ENCODE data around the gene MTMR10. TPM values are rescaled to one million over a fixed set of nuclear protein-coding genes. Genes with fewer than 3 reads are reported as not detected.

Gene MTMR10
- total RNA-seq = 10 to 100 TPM in 2 of 3 donors, 1 to 10 TPM in 1; 9.1 to 12.3 (median 10.8) TPM

GRCh38 chr15:30991255-30992235 is at the start of gene MTMR10:
MTMR10 (minus strand) TSS chr15:30991628; CDS start chr15:30991506, 122 bp downstream.
- H3K4me3 Mint-ChIP-seq = peak within 1 kb of the TSS; percentile 95
- DNase-seq (peak; percentile 56), ATAC-seq (peak; percentile 97 to 98)
- peaks cover 33% of the 10 kb centered on the region for H3K4me1 Mint-ChIP-seq (ENCODE audit: low read depth)
- no peaks in the 10 kb centered on the region for H3K9me3 Mint-ChIP-seq
- peaks cover 4% of the 10 kb centered on the region for H3K36me3 Mint-ChIP-seq (ENCODE audit: insufficient read depth)
- H3K27me3 Mint-ChIP-seq (ENCODE audit: low read depth) = no peaks in the 10 kb centered on the region

GRCh38 chr15:31040611-31041010 is 49.2 kb upstream of the MTMR10 start:
- H3K36me3 Mint-ChIP-seq (ENCODE audit: insufficient read depth) = no peaks in the 10 kb centered on the region
- H3K4me3 Mint-ChIP-seq = no peak overlapping the region
- H3K4me1 Mint-ChIP-seq (ENCODE audit: low read depth) = no peaks in the 10 kb centered on the region
- ATAC-seq (no peak), DNase-seq (no peak)
- no peaks in the 10 kb centered on the region for H3K9me3 Mint-ChIP-seq
- peaks cover 5% of the 10 kb centered on the region for H3K27me3 Mint-ChIP-seq (ENCODE audit: low read depth)

GRCh38 chr15:31039961-31040360 is 48.5 kb upstream of the MTMR10 start:
- no peak for DNase-seq
- Mint-ChIP-seq H3K36me3 (ENCODE audit: insufficient read depth) (no peaks in the 10 kb centered on the region), H3K27me3 (ENCODE audit: low read depth) (peaks cover 5% of the 10 kb centered on the region), H3K4me1 (ENCODE audit: low read depth) (no peaks in the 10 kb centered on the region), H3K9me3 (no peaks in the 10 kb centered on the region), H3K4me3 (no peak overlapping the region)
- no peak for ATAC-seq

- H3K27me3 Mint-ChIP-seq (ENCODE audit: low read depth) = peaks cover 5% of the 10 kb centered on the region
- ATAC-seq = no peak
Observed at GRCh38 chr15:31037731-31038477, 46.5 kb upstream of the MTMR10 start.

GRCh38 chr15:31036783-31037182 is 45.4 kb upstream of the MTMR10 start:
- no peak overlapping the region for H3K4me3 Mint-ChIP-seq
- H3K4me1 Mint-ChIP-seq (ENCODE audit: low read depth) = no peaks in the 10 kb centered on the region
- no peak for DNase-seq
- H3K36me3 Mint-ChIP-seq (ENCODE audit: insufficient read depth) = no peaks in the 10 kb centered on the region
- ATAC-seq = no peak
- H3K27me3 Mint-ChIP-seq (ENCODE audit: low read depth) = peaks cover 3% of the 10 kb centered on the region
- no peaks in the 10 kb centered on the region for H3K9me3 Mint-ChIP-seq

More at GRCh38 chr15:31037731-31038477, 46.5 kb upstream of the MTMR10 start:
- Mint-ChIP-seq H3K4me3 (no peak overlapping the region), H3K36me3 (ENCODE audit: insufficient read depth) (no peaks in the 10 kb centered on the region), H3K9me3 (no peaks in the 10 kb centered on the region), H3K4me1 (ENCODE audit: low read depth) (no peaks in the 10 kb centered on the region)
- no peak for DNase-seq

GRCh38 chr15:31035610-31036009 is 44.2 kb upstream of the MTMR10 start:
- no peak overlapping the region for H3K4me3 Mint-ChIP-seq
- DNase-seq (no peak), ATAC-seq (no peak)
- no peaks in the 10 kb centered on the region for H3K4me1 Mint-ChIP-seq (ENCODE audit: low read depth)
- H3K27me3 Mint-ChIP-seq (ENCODE audit: low read depth) = peaks cover 2% of the 10 kb centered on the region
- no peaks in the 10 kb centered on the region for H3K36me3 Mint-ChIP-seq (ENCODE audit: insufficient read depth)
- H3K9me3 Mint-ChIP-seq = no peaks in the 10 kb centered on the region

- no peaks in the 10 kb centered on the region for H3K9me3 Mint-ChIP-seq
- ATAC-seq (no peak), DNase-seq (no peak)
- no peaks in the 10 kb centered on the region for H3K27me3 Mint-ChIP-seq (ENCODE audit: low read depth)
- no peaks in the 10 kb centered on the region for H3K4me1 Mint-ChIP-seq (ENCODE audit: low read depth)
- no peaks in the 10 kb centered on the region for H3K36me3 Mint-ChIP-seq (ENCODE audit: insufficient read depth)
- H3K4me3 Mint-ChIP-seq = no peak overlapping the region
Observed at GRCh38 chr15:31034152-31034551, 42.7 kb upstream of the MTMR10 start.

- ATAC-seq = no peak
- Mint-ChIP-seq H3K4me3 (no peak overlapping the region), H3K36me3 (ENCODE audit: insufficient read depth) (no peaks in the 10 kb centered on the region), H3K4me1 (ENCODE audit: low read depth) (no peaks in the 10 kb centered on the region), H3K9me3 (no peaks in the 10 kb centered on the region), H3K27me3 (ENCODE audit: low read depth) (no peaks in the 10 kb centered on the region)
- DNase-seq = no peak
Observed at GRCh38 chr15:31032961-31033371, 41.5 kb upstream of the MTMR10 start.

- Mint-ChIP-seq H3K36me3 (ENCODE audit: insufficient read depth) (no peaks in the 10 kb centered on the region), H3K27me3 (ENCODE audit: low read depth) (no peaks in the 10 kb centered on the region), H3K4me1 (ENCODE audit: low read depth) (no peaks in the 10 kb centered on the region), H3K9me3 (no peaks in the 10 kb centered on the region), H3K4me3 (no peak overlapping the region)
- ATAC-seq (no peak), DNase-seq (no peak)
Observed at GRCh38 chr15:31031471-31032067, 40.1 kb upstream of the MTMR10 start.

GRCh38 chr15:31027910-31028578 is 36.6 kb upstream of the MTMR10 start:
- Mint-ChIP-seq H3K36me3 (ENCODE audit: insufficient read depth) (no peaks in the 10 kb centered on the region), H3K4me1 (ENCODE audit: low read depth) (peaks cover 2% of the 10 kb centered on the region), H3K4me3 (no peak overlapping the region), H3K9me3 (no peaks in the 10 kb centered on the region), H3K27me3 (ENCODE audit: low read depth) (peaks cover 5% of the 10 kb centered on the region)
- no peak for ATAC-seq
- no peak for DNase-seq

- H3K36me3 Mint-ChIP-seq (ENCODE audit: insufficient read depth) = no peaks in the 10 kb centered on the region
- no peaks in the 10 kb centered on the region for H3K9me3 Mint-ChIP-seq
- H3K27me3 Mint-ChIP-seq (ENCODE audit: low read depth) = peaks cover 7% of the 10 kb centered on the region
- DNase-seq = no peak
- no peak for ATAC-seq
- H3K4me1 Mint-ChIP-seq (ENCODE audit: low read depth) = peaks cover 3% of the 10 kb centered on the region
- no peak overlapping the region for H3K4me3 Mint-ChIP-seq
Observed at GRCh38 chr15:31025996-31026395, 34.6 kb upstream of the MTMR10 start.

- peaks cover 3% of the 10 kb centered on the region for H3K4me1 Mint-ChIP-seq (ENCODE audit: low read depth)
- no peaks in the 10 kb centered on the region for H3K9me3 Mint-ChIP-seq
- no peaks in the 10 kb centered on the region for H3K36me3 Mint-ChIP-seq (ENCODE audit: insufficient read depth)
- peaks cover 7% of the 10 kb centered on the region for H3K27me3 Mint-ChIP-seq (ENCODE audit: low read depth)
- DNase-seq (no peak), ATAC-seq (no peak)
- H3K4me3 Mint-ChIP-seq = no peak overlapping the region
Observed at GRCh38 chr15:31024979-31025378, 33.6 kb upstream of the MTMR10 start.

GRCh38 chr15:31024330-31024729 is 32.9 kb upstream of the MTMR10 start:
- Mint-ChIP-seq H3K4me3 (no peak overlapping the region), H3K36me3 (ENCODE audit: insufficient read depth) (no peaks in the 10 kb centered on the region), H3K9me3 (no peaks in the 10 kb centered on the region), H3K4me1 (ENCODE audit: low read depth) (peaks cover 3% of the 10 kb centered on the region), H3K27me3 (ENCODE audit: low read depth) (peaks cover 7% of the 10 kb centered on the region)
- DNase-seq (no peak), ATAC-seq (no peak)

GRCh38 chr15:31023841-31024240 is 32.4 kb upstream of the MTMR10 start:
- Mint-ChIP-seq H3K27me3 (ENCODE audit: low read depth) (peaks cover 7% of the 10 kb centered on the region), H3K9me3 (no peaks in the 10 kb centered on the region), H3K36me3 (ENCODE audit: insufficient read depth) (no peaks in the 10 kb centered on the region), H3K4me1 (ENCODE audit: low read depth) (peaks cover 3% of the 10 kb centered on the region), H3K4me3 (no peak overlapping the region)
- ATAC-seq (no peak), DNase-seq (no peak)
